Measurements from ENCODE around the gene LMLN.

The LMLN gene

GRCh38 chr3:197997936-197998335 is 37.9 kb downstream of the LMLN start:
- no peak for TF ChIP-seq CTCF (IDR thresholded peaks at IDR 0.05)
- Histone ChIP-seq H3K4me2 (ENCODE audit: low read length) (no peak overlapping the region), H2AFZ (no peak overlapping the region), H3K79me2 (no peaks in the 10 kb centered on the region), H3K4me3 (ENCODE audit: low read depth, low read length) (no peak overlapping the region), H3K9me3 (ENCODE audit: control insufficient read depth, low read length) (no peaks in the 10 kb centered on the region), H3K36me3 (ENCODE audit: control insufficient read depth, insufficient read depth, low read length) (no peaks in the 10 kb centered on the region), H3K9ac (no peak overlapping the region), H3K4me1 (no peaks in the 10 kb centered on the region), H3K27ac (no peak overlapping the region), H3K27me3 (ENCODE audit: control insufficient read depth, insufficient read depth, low read length) (no peaks in the 10 kb centered on the region)

- Histone ChIP-seq H3K4me1 (no peaks in the 10 kb centered on the region), H3K79me2 (no peaks in the 10 kb centered on the region), H3K4me3 (ENCODE audit: low read depth, low read length) (no peak overlapping the region), H3K9me3 (ENCODE audit: control insufficient read depth, low read length) (no peaks in the 10 kb centered on the region), H2AFZ (no peak overlapping the region), H3K4me2 (ENCODE audit: low read length) (no peak overlapping the region), H3K27me3 (ENCODE audit: control insufficient read depth, insufficient read depth, low read length) (no peaks in the 10 kb centered on the region), H3K9ac (no peak overlapping the region), H3K36me3 (ENCODE audit: control insufficient read depth, insufficient read depth, low read length) (no peaks in the 10 kb centered on the region), H3K27ac (no peak overlapping the region)
- no peak for TF ChIP-seq CTCF (IDR thresholded peaks at IDR 0.05)
Observed at GRCh38 chr3:198017090-198017489, 57.1 kb downstream of the LMLN start.

GRCh38 chr3:198018416-198018815 is 58.4 kb downstream of the LMLN start:
- H3K9me3 ChIP-seq (ENCODE audit: control insufficient read depth, low read length), result no peaks in the 10 kb centered on the region
- no peak overlapping the region for H3K9ac ChIP-seq
- no peaks in the 10 kb centered on the region for H3K27me3 ChIP-seq (ENCODE audit: control insufficient read depth, insufficient read depth, low read length)
- no peaks in the 10 kb centered on the region for H3K79me2 ChIP-seq
- no peak overlapping the region for H2AFZ ChIP-seq
- no peak overlapping the region for H3K27ac ChIP-seq
- no peak overlapping the region for H3K4me3 ChIP-seq (ENCODE audit: low read depth, low read length)
- no peak for TF ChIP-seq CTCF (IDR thresholded peaks at IDR 0.05)
- no peaks in the 10 kb centered on the region for H3K4me1 ChIP-seq
- no peak overlapping the region for H3K4me2 ChIP-seq (ENCODE audit: low read length)
- no peaks in the 10 kb centered on the region for H3K36me3 ChIP-seq (ENCODE audit: control insufficient read depth, insufficient read depth, low read length)

GRCh38 chr3:198019115-198019514 is 59.1 kb downstream of the LMLN start:
- H3K79me2 ChIP-seq, result no peaks in the 10 kb centered on the region
- H3K4me3 ChIP-seq (ENCODE audit: low read depth, low read length), result no peak overlapping the region
- TF ChIP-seq CTCF (IDR thresholded peaks at IDR 0.05), result no peak
- no peak overlapping the region for H2AFZ ChIP-seq
- no peak overlapping the region for H3K27ac ChIP-seq
- H3K9ac ChIP-seq, result no peak overlapping the region
- no peaks in the 10 kb centered on the region for H3K36me3 ChIP-seq (ENCODE audit: control insufficient read depth, insufficient read depth, low read length)
- no peak overlapping the region for H3K4me2 ChIP-seq (ENCODE audit: low read length)
- no peaks in the 10 kb centered on the region for H3K27me3 ChIP-seq (ENCODE audit: control insufficient read depth, insufficient read depth, low read length)
- no peaks in the 10 kb centered on the region for H3K9me3 ChIP-seq (ENCODE audit: control insufficient read depth, low read length)
- no peaks in the 10 kb centered on the region for H3K4me1 ChIP-seq

- no peaks in the 10 kb centered on the region for H3K79me2 ChIP-seq
- no peak overlapping the region for H3K9ac ChIP-seq
Observed at GRCh38 chr3:198021320-198021719, 61.3 kb downstream of the LMLN start.

More at GRCh38 chr3:198021320-198021719, 61.3 kb downstream of the LMLN start:
- Histone ChIP-seq H2AFZ (no peak overlapping the region), H3K4me2 (ENCODE audit: low read length) (no peak overlapping the region), H3K36me3 (ENCODE audit: control insufficient read depth, insufficient read depth, low read length) (no peaks in the 10 kb centered on the region), H3K27ac (no peak overlapping the region), H3K4me1 (no peaks in the 10 kb centered on the region), H3K27me3 (ENCODE audit: control insufficient read depth, insufficient read depth, low read length) (no peaks in the 10 kb centered on the region), H3K9me3 (ENCODE audit: control insufficient read depth, low read length) (no peaks in the 10 kb centered on the region), H3K4me3 (ENCODE audit: low read depth, low read length) (no peak overlapping the region)
- TF ChIP-seq CTCF (IDR thresholded peaks at IDR 0.05), result no peak

Measured in parathyroid adenoma (tissue), 2 donors.